PC-3 (cell line): ENCODE data around the gene MET.

ENCODE experiments used
- CTCF ChIP-seq: fragments of 300-600 bp; sonication (generic); conservative IDR thresholded peaks from 2 replicates; pipeline ENCODE4 v1.5.1; 2017; ENCODE audit warnings: antibody characterized with exemption, low read depth, mild to moderate bottlenecking, low read length
- EZH2phosphoT487 ChIP-seq: fragments of 300-600 bp; sonication (generic); IDR thresholded peaks from 2 replicates; pipeline ENCODE4 v1.6.1; 2018; ENCODE audit warnings: mild to moderate bottlenecking, antibody characterized with exemption, low read length, borderline replicate concordance

- TF ChIP-seq CTCF (no peak), EZH2phosphoT487 (no peak)
These were observed 52.7 kb downstream of the MET start for GRCh38 chr7:116724560-116725231.
